Neural crest cell (in vitro differentiated cells): ENCODE measurements around the gene RAB36. TPM values are rescaled to one million over a fixed set of nuclear protein-coding genes. Genes with fewer than 3 reads are reported as not detected.

Source experiments
- DNase-seq: peaks from one replicate; pipeline ENCODE4 v3.0.0; 2021; ENCODE audit warnings: low read depth, mixed read lengths, low spot score
- H3K27ac Mint-ChIP-seq: one replicate; pipeline ENCODE4 v1.8.0; 2021; ENCODE audit warnings: mild to moderate bottlenecking, mixed read lengths; ENCODE audit not compliant: unreplicated experiment
- H3K27me3 Mint-ChIP-seq: 2 replicates; pipeline ENCODE4 v1.8.0; 2021; ENCODE audit warnings: low read depth, mild to moderate bottlenecking, mixed read lengths
- H3K36me3 Mint-ChIP-seq: 2 replicates; pipeline ENCODE4 v1.8.0; 2021; ENCODE audit warnings: low read depth, mild to moderate bottlenecking, mixed read lengths
- H3K4me1 Mint-ChIP-seq: 2 replicates; pipeline ENCODE4 v1.8.0; 2021; ENCODE audit warnings: mixed read lengths
- H3K4me3 Mint-ChIP-seq: one replicate; pipeline ENCODE4 v1.8.0; 2021; ENCODE audit warnings: mild to moderate bottlenecking, mixed read lengths
- H3K9me3 Mint-ChIP-seq: 2 replicates; pipeline ENCODE4 v1.8.0; 2021; ENCODE audit warnings: mixed read lengths
- CTCF ChIP-seq: fragments of 200-600 bp; sonication (generic); conservative IDR thresholded peaks from 2 replicates; pipeline ENCODE4 v1.5.0; 2021; ENCODE audit warnings: antibody characterized with exemption, mild to moderate bottlenecking
- total RNA-seq: library from RNA; stranded (reverse); gene quantifications from 2 replicates; pipeline ENCODE4 v1.2.1, GENCODE V29; 2021

RAB36 gene
- total RNA-seq, 1 donor from 2014 or later: 14.4 TPM

- no peak overlapping the region for H3K27ac Mint-ChIP-seq
- H3K4me1 Mint-ChIP-seq: no peaks in the 10 kb centered on the region
- no peak for TF ChIP-seq CTCF
- H3K9me3 Mint-ChIP-seq: no peaks in the 10 kb centered on the region
- H3K27me3 Mint-ChIP-seq: no peaks in the 10 kb centered on the region
- peaks cover 2% of the 10 kb centered on the region for H3K36me3 Mint-ChIP-seq
- DNase-seq: no peak
- H3K4me3 Mint-ChIP-seq: no peak overlapping the region
These were observed 8.7 kb downstream of the RAB36 start for GRCh38 chr22:23153994-23154393.

GRCh38 chr22:23154461-23154860 lies 9.2 kb downstream of the RAB36 start:
- Mint-ChIP-seq H3K36me3 (peaks cover 2% of the 10 kb centered on the region), H3K4me3 (no peak overlapping the region), H3K9me3 (no peaks in the 10 kb centered on the region), H3K27ac (no peak overlapping the region), H3K27me3 (no peaks in the 10 kb centered on the region), H3K4me1 (no peaks in the 10 kb centered on the region)
- no peak for TF ChIP-seq CTCF
- no peak for DNase-seq

DNA sequence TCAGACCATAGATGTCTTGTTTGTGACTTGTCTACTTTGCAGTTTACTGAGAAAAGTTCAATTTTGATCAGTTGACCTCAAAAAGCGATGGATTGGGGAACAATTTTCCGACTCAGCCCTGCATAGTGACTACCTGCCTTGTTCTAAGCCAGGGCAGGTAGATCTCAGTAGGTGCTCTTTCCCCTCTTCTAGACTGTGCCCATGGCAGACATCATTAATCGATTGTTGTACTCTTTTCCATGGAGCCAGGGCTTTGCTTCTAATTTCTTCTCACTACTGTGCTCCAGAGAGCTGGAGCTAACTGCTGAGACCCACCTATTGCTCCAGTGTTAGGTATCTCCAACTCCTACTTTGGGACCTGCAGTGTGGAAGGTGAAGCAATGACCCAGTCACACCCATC lies 9.9 kb downstream of the RAB36 start:
- H3K4me1 Mint-ChIP-seq: no peaks in the 10 kb centered on the region
- TF ChIP-seq CTCF: no peak
- H3K9me3 Mint-ChIP-seq: no peaks in the 10 kb centered on the region
- no peaks in the 10 kb centered on the region for H3K36me3 Mint-ChIP-seq
- no peak overlapping the region for H3K4me3 Mint-ChIP-seq
- no peak overlapping the region for H3K27ac Mint-ChIP-seq
- no peaks in the 10 kb centered on the region for H3K27me3 Mint-ChIP-seq
- no peak for DNase-seq

DNA sequence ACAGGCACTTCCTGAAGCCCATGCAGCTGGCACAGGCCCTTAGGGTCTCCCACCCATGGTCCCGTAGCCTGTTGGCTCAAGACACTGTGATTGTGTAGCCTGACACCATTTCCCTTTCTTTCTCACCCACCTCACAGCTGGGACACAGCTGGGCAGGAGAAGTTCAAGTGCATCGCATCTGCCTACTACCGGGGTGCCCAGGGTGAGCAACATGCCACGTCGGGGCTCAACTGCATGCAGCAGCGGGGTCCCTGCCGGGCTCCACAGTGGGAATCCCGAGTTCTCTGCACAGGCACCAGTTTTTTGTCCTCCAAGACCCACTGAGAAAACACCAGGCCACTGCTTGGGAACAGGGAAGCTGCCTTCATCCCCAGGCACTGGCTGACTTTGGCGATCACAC lies 10.6 kb downstream of the RAB36 start:
- H3K4me3 Mint-ChIP-seq: no peak overlapping the region

DNA sequence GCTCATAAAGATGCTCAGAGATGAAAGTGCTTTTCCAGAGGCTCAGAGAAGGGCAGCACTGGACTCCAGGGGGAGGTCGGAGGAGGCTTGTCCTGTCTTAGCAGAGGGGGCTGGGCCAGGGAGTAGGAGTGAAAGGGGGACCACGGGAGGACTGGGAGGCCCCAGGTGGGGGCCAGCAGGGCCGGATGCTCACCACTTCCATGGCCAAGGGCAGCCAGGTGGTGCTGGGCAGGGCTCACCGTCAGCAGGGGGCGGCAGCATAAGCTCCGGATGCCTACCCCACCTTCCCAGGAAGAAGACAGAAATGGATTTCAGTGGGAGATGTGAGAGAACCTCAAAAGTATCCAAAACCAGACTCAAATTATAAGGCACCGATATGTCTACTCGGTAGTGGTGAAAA lies 11.0 kb downstream of the RAB36 start:
- TF ChIP-seq CTCF: no peak
- H3K27me3 Mint-ChIP-seq: no peaks in the 10 kb centered on the region
- DNase-seq: no peak
- H3K4me3 Mint-ChIP-seq: no peak overlapping the region
- no peak overlapping the region for H3K27ac Mint-ChIP-seq
- H3K9me3 Mint-ChIP-seq: no peaks in the 10 kb centered on the region
- no peaks in the 10 kb centered on the region for H3K4me1 Mint-ChIP-seq
- H3K36me3 Mint-ChIP-seq: no peaks in the 10 kb centered on the region

More for the DNA sequence above, 10.6 kb downstream of the RAB36 start:
- Mint-ChIP-seq H3K9me3 (no peaks in the 10 kb centered on the region), H3K27ac (no peak overlapping the region), H3K27me3 (no peaks in the 10 kb centered on the region), H3K36me3 (no peaks in the 10 kb centered on the region), H3K4me1 (no peaks in the 10 kb centered on the region)
- no peak for TF ChIP-seq CTCF
- DNase-seq: no peak
